Calu3 (cell line): ENCODE measurements around the gene SLC35F5. TPM values are rescaled to one million over a fixed set of nuclear protein-coding genes. Genes with fewer than 3 reads are reported as not detected.
"Not testable (repeated sequence)": the region's sequence is repeated elsewhere in the genome, so short reads cannot be mapped to it uniquely, and the experiment has no call there.

Source experiments
- BruUV-seq: library from RNA; stranded (reverse); fragments of 400-500 nt; replicated peaks from 2 replicates; lab custom pipeline; 2021; lab: Mats Ljungman, UMichigan
- CTCF ChIA-PET: fragments of 300-600 bp; sonication (Branson Sonifier 250); formaldehyde crosslinking; loops from one replicate; lab custom pipeline; 2022; ENCODE audit warnings: antibody characterized with exemption; lab: Charles Lee
- DNase-seq: peaks from one replicate; pipeline ENCODE4 v3.0.0; 2022
- H3K27ac Mint-ChIP-seq: one replicate; pipeline ENCODE4 v1.8.0; 2022; ENCODE audit warnings: mixed read lengths; ENCODE audit not compliant: unreplicated experiment
- H3K27me3 Mint-ChIP-seq: one replicate; pipeline ENCODE4 v1.8.0; 2022; ENCODE audit warnings: mixed read lengths; ENCODE audit not compliant: unreplicated experiment
- H3K36me3 Mint-ChIP-seq: one replicate; pipeline ENCODE4 v1.8.0; 2022; ENCODE audit warnings: mild to moderate bottlenecking, moderate library complexity, mixed read lengths; ENCODE audit not compliant: insufficient read depth, unreplicated experiment
- H3K4me1 Mint-ChIP-seq: one replicate; pipeline ENCODE4 v1.8.0; 2022; ENCODE audit warnings: mild to moderate bottlenecking, low read depth, mixed read lengths; ENCODE audit not compliant: unreplicated experiment
- H3K4me3 Mint-ChIP-seq: one replicate; pipeline ENCODE4 v1.8.0; 2022; ENCODE audit warnings: mild to moderate bottlenecking, low read depth, moderate library complexity, mixed read lengths; ENCODE audit not compliant: unreplicated experiment
- H3K9me3 Mint-ChIP-seq: one replicate; pipeline ENCODE4 v1.8.0; 2022; ENCODE audit warnings: low read depth, mixed read lengths; ENCODE audit not compliant: unreplicated experiment
- CTCF ChIP-seq: fragments of 200-600 bp; IDR thresholded peaks from one replicate; pipeline ENCODE4 v1.8.0; 2022; ENCODE audit warnings: antibody characterized with exemption; ENCODE audit not compliant: unreplicated experiment
- intact Hi-C: fragments of 100-400 bp; cut with micrococcal nuclease; formaldehyde crosslinking; loops from one replicate; pipeline ENCODE4 v1.10.0; 2022; ENCODE audit not compliant: unreplicated experiment
- total RNA-seq: library from RNA; stranded (reverse); gene quantifications from 2 replicates; pipeline ENCODE4 v1.2.3, GENCODE V29; 2022

SLC35F5 gene
- total RNA-seq, 1 experiment from 2014 or later, result 95.1 TPM

GRCh38 chr2:113780472-113780871 is 24.0 kb upstream of the SLC35F5 start:
- Mint-ChIP-seq H3K27me3 (no peaks in the 10 kb centered on the region), H3K9me3 (no peaks in the 10 kb centered on the region), H3K36me3 (no peaks in the 10 kb centered on the region), H3K4me3 (no peak overlapping the region), H3K27ac (no peak overlapping the region), H3K4me1 (no peaks in the 10 kb centered on the region)
- no peak for TF ChIP-seq CTCF
- intact Hi-C loops, result no loop called here
- BruUV-seq, result no TSS peak
- DNase-seq, result no peak
- CTCF ChIA-PET, result no interaction called here

GRCh38 chr2:113777371-113777770 is 20.9 kb upstream of the SLC35F5 start:
- no TSS peak for BruUV-seq
- Mint-ChIP-seq H3K36me3 (no peaks in the 10 kb centered on the region), H3K27me3 (no peaks in the 10 kb centered on the region), H3K4me1 (no peaks in the 10 kb centered on the region), H3K9me3 (no peaks in the 10 kb centered on the region), H3K27ac (no peak overlapping the region), H3K4me3 (no peak overlapping the region)
- intact Hi-C loops, result no loop called here
- TF ChIP-seq CTCF, result no peak
- CTCF ChIA-PET, result no interaction called here
- no peak for DNase-seq

DNA sequence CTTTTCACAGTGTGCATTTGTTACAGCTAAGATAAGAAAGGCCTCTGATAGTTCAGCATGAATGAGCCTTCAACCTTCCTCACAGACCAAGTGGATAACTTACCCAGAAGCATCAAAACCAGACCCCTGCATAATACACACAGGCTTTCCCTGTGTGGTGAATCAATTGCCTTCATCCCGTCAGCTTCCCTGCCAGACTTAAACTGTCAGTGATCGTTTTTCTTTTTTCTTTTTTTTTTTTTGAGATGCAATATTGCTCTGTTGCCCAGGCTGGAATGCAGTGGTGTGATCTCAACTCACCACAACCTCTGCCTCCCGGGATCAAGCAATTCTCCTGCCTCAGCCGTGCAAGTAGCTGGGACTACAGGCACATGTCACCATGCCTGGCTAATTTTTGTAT is 20.5 kb upstream of the SLC35F5 start:
- H3K9me3 Mint-ChIP-seq, result no peaks in the 10 kb centered on the region
- no peaks in the 10 kb centered on the region for H3K4me1 Mint-ChIP-seq
- no peaks in the 10 kb centered on the region for H3K27me3 Mint-ChIP-seq
- no peak for TF ChIP-seq CTCF
- intact Hi-C loops, result no loop called here
- no peaks in the 10 kb centered on the region for H3K36me3 Mint-ChIP-seq
- BruUV-seq, result no TSS peak
- CTCF ChIA-PET, result no interaction called here
- no peak overlapping the region for H3K4me3 Mint-ChIP-seq
- H3K27ac Mint-ChIP-seq, result no peak overlapping the region
- no peak for DNase-seq

DNA sequence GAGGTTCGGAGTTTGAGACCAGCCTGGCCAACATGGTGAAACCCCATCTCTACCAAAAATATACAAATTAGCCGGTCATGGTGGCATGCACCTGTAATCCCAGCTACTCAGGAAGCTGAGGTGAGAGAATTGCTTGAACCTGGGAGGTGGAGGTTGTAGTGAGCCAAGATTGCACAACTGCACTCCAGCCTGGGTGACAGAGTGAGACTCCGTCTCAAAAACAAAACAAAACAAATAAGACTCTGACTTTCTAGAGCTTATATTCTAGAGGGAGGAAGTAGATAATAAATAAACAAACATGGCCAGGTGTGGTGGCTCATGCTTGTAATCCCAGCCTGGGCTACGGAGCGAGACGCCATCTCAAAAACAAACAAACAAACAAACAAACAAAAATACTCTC is 18.2 kb upstream of the SLC35F5 start:
- DNase-seq, H3K4me3 Mint-ChIP-seq, CTCF ChIA-PET, H3K27ac Mint-ChIP-seq, intact Hi-C loops, H3K36me3 Mint-ChIP-seq, H3K27me3 Mint-ChIP-seq, H3K4me1 Mint-ChIP-seq, BruUV-seq, H3K9me3 Mint-ChIP-seq: not testable (repeated sequence)

DNA sequence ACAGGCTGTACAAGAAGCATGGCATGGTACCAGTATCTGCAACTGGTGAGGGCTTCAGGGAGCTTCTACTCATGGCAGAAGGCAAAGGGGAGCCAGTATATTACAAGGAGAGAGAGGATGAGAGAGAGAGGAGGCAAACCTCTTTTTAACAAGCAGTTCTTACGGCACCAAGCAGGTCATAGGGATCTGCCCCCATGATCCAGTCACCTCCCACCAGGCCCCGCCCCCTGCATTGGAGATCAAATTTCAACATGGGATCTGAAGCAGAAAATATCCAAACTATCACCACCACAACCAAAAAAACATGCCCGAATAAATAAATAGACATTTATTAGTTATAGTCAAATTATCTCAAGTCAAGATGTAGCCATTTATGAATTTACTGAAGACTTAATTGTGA is 14.5 kb upstream of the SLC35F5 start:
- no peak for TF ChIP-seq CTCF
- Mint-ChIP-seq H3K27ac (no peak overlapping the region), H3K9me3 (no peaks in the 10 kb centered on the region), H3K4me1 (no peaks in the 10 kb centered on the region), H3K27me3 (no peaks in the 10 kb centered on the region), H3K4me3 (no peak overlapping the region), H3K36me3 (no peaks in the 10 kb centered on the region)
- intact Hi-C loops, result no loop called here
- no TSS peak for BruUV-seq
- CTCF ChIA-PET, result no interaction called here
- no peak for DNase-seq
